Mesendoderm (in vitro differentiated cells): Measurements from ENCODE around the gene TEX51.
A peak's percentile ranks its signal among the peaks of the same experiment; 100 is the strongest.

Experiments
- DNase-seq: peaks from one replicate; pipeline ENCODE4 v3.0.0; 2013
- H2AK5ac ChIP-seq: 2 replicates; pipeline ENCODE4 v1.6.1; 2013; ENCODE audit warnings: low read length, inconsistent platforms
- H2BK120ac ChIP-seq: 2 replicates; pipeline ENCODE4 v1.6.1; 2013; ENCODE audit warnings: low read depth, mild to moderate bottlenecking, low read length, moderate library complexity, mixed read lengths
- H2BK15ac ChIP-seq: replicated peaks from 2 replicates; pipeline ENCODE4 v1.6.1; 2013; ENCODE audit warnings: low read depth, mild to moderate bottlenecking, moderate library complexity
- H2BK5ac ChIP-seq: 2 replicates; pipeline ENCODE4 v1.6.1; 2013; ENCODE audit warnings: low read length, inconsistent platforms
- H3K18ac ChIP-seq: 2 replicates; pipeline ENCODE4 v1.6.1; 2013; ENCODE audit warnings: mild to moderate bottlenecking, low read length, mixed read lengths
- H3K23ac ChIP-seq: one replicate; pipeline ENCODE4 v1.6.1; 2013; ENCODE audit warnings: low read length
- H3K27ac ChIP-seq: 2 replicates; pipeline ENCODE4 v1.5.1; 2013; ENCODE audit warnings: low read depth, mild to moderate bottlenecking, inconsistent platforms, low read length, moderate library complexity
- H3K27me3 ChIP-seq: 2 replicates; pipeline ENCODE4 v1.6.1; 2013; ENCODE audit warnings: low read length, control low read depth, mild to moderate bottlenecking, inconsistent platforms; ENCODE audit not compliant: insufficient read depth, poor library complexity
- H3K36me3 ChIP-seq: 2 replicates; pipeline ENCODE4 v1.6.1; 2013; ENCODE audit warnings: low read length, inconsistent platforms; ENCODE audit not compliant: control insufficient read depth, insufficient read depth
- H3K4ac ChIP-seq: one replicate; pipeline ENCODE4 v1.6.1; 2013; ENCODE audit warnings: low read depth, mild to moderate bottlenecking, low read length, moderate library complexity
- H3K4me1 ChIP-seq: 2 replicates; pipeline ENCODE4 v1.6.1; 2013; ENCODE audit warnings: low read depth, low read length, inconsistent platforms; ENCODE audit not compliant: control insufficient read depth
- H3K4me2 ChIP-seq: 2 replicates; pipeline ENCODE4 v1.6.1; 2013; ENCODE audit warnings: low read length
- H3K4me3 ChIP-seq: 2 replicates; pipeline ENCODE4 v1.5.1; 2013; ENCODE audit warnings: mild to moderate bottlenecking, low read length
- H3K56ac ChIP-seq: one replicate; pipeline ENCODE4 v1.6.1; 2013; ENCODE audit warnings: low read length
- H3K79me1 ChIP-seq: 2 replicates; pipeline ENCODE4 v1.6.1; 2013; ENCODE audit warnings: low read length, inconsistent platforms
- H3K79me2 ChIP-seq: 2 replicates; pipeline ENCODE4 v1.6.1; 2013; ENCODE audit warnings: mild to moderate bottlenecking, low read length; ENCODE audit not compliant: control insufficient read depth, insufficient read depth
- H3K9ac ChIP-seq: 2 replicates; pipeline ENCODE4 v1.6.1; 2013; ENCODE audit warnings: low read length, inconsistent platforms
- H4K5ac ChIP-seq: one replicate; pipeline ENCODE4 v1.6.1; 2013; ENCODE audit warnings: low read length
- H4K8ac ChIP-seq: one replicate; pipeline ENCODE4 v1.6.1; 2013; ENCODE audit warnings: low read depth, mild to moderate bottlenecking, control low read depth, low read length, moderate library complexity
- WGBS: extraction: QIAGEN DNeasy Blood & Tissue Kit; methylation state at CpG from one replicate; pipeline ENCODE4 v1.1.7; 2013; ENCODE audit warnings: low lambda C conversion rate, missing lambda C conversion rate; ENCODE audit not compliant: insufficient coverage; ENCODE audit errors: extremely low coverage; 5-methylcytosine and 5-hydroxymethylcytosine counted together

The TEX51 gene

DNA sequence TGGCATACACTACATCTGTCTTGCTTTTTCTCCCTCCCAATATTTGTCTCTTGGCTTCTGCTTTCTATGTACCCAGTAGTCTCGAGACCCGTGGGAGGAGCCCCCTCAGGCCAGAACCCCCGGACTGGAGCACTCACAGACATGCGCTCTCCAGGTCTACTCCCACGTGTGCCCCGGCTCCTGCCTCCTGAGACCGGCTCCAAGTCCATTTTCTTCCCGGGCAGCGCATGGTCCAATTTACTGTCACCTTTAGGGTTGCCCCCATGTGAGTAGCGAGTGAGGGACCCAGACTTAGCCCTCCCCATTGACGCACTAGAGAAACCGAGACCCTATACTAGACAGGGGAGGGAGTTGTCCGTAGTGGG, 11.8 kb upstream of the TEX51 start:
- Histone ChIP-seq H3K4me3 (no peak overlapping the region), H3K4ac (no peak overlapping the region), H4K5ac (no peak overlapping the region), H3K9ac (no peak overlapping the region), H3K4me1 (no peaks in the 10 kb centered on the region), H2AK5ac (peak overlapping the region; percentile 69), H3K36me3 (no peaks in the 10 kb centered on the region), H3K18ac (no peak overlapping the region), H3K79me1 (no peaks in the 10 kb centered on the region), H3K79me2 (no peaks in the 10 kb centered on the region), H2BK15ac (no peak overlapping the region), H4K8ac (no peak overlapping the region), H2BK5ac (no peak overlapping the region), H3K56ac (peak overlapping the region; percentile 79), H3K27me3 (no peaks in the 10 kb centered on the region), H3K23ac (no peak overlapping the region), H3K4me2 (no peak overlapping the region), H3K27ac (no peak overlapping the region), H2BK120ac (no peak overlapping the region)
- WGBS, result no CpG with 5 or more reads among the region's 13 CpGs
- no peak for DNase-seq

DNA sequence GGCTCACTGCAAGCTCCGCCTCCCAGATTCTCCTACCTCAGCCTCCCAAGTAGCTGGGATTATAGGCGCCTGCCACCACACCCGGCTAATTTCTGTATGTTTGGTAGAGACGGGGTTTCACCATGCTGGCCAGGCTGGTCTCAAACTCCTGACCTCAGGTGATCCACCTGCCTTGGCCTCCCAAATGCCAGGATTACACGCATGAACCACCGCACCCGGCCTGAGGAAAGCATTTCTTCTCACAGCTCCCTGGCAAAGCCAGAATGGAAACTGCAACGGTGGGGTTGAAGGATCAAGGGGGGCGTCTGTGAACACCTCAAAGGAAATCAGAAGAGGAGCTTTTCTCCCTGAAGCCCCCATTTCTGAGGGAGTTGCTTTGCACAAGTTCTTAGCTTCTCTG, 11.2 kb upstream of the TEX51 start:
- no peak overlapping the region for H2BK15ac ChIP-seq
- H3K9ac ChIP-seq, result no peak overlapping the region
- H3K27me3 ChIP-seq, result no peaks in the 10 kb centered on the region
- no peak overlapping the region for H3K4me3 ChIP-seq
- no peak overlapping the region for H4K8ac ChIP-seq
- no peak overlapping the region for H3K18ac ChIP-seq
- H3K79me2 ChIP-seq, result no peaks in the 10 kb centered on the region
- no peak overlapping the region for H3K27ac ChIP-seq
- no CpG with 5 or more reads among the region's 9 CpGs for WGBS
- H3K23ac ChIP-seq, result no peak overlapping the region
- H3K4me1 ChIP-seq, result no peaks in the 10 kb centered on the region
- no peak overlapping the region for H2BK120ac ChIP-seq
- no peaks in the 10 kb centered on the region for H3K36me3 ChIP-seq
- H2AK5ac ChIP-seq, result no peak overlapping the region
- H3K56ac ChIP-seq, result no peak overlapping the region
- no peak overlapping the region for H4K5ac ChIP-seq
- no peaks in the 10 kb centered on the region for H3K79me1 ChIP-seq
- no peak overlapping the region for H3K4ac ChIP-seq
- no peak overlapping the region for H2BK5ac ChIP-seq
- no peak for DNase-seq
- H3K4me2 ChIP-seq, result no peak overlapping the region

DNA sequence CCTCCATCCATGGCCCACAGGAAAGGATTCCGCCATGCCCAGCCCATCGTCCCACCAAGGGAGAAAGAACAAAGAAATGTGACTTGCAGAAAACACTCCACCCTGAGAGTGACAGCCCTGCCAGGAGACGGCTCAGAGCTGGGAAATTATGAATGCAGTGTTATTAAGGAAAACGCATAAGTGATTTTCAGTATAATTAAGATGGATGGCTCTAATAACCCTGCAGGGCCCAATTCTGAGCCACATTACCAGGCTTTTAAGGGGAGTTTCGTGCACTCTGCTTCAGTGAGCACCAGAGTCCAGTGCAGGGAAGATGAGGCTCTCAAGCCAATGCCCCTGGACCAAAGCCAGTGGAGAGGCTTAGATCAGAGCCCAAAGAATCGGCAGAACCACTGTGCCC, 10.6 kb upstream of the TEX51 start:
- no peak overlapping the region for H4K8ac ChIP-seq
- H2AK5ac ChIP-seq, result no peak overlapping the region
- H2BK120ac ChIP-seq, result no peak overlapping the region
- H3K27me3 ChIP-seq, result no peaks in the 10 kb centered on the region
- no peak overlapping the region for H3K4me3 ChIP-seq
- H3K4me2 ChIP-seq, result no peak overlapping the region
- H3K79me1 ChIP-seq, result no peaks in the 10 kb centered on the region
- no CpG with 5 or more reads among the region's 6 CpGs for WGBS
- H3K27ac ChIP-seq, result no peak overlapping the region
- no peaks in the 10 kb centered on the region for H3K79me2 ChIP-seq
- no peak overlapping the region for H3K56ac ChIP-seq
- H3K4ac ChIP-seq, result no peak overlapping the region
- no peaks in the 10 kb centered on the region for H3K4me1 ChIP-seq
- H2BK15ac ChIP-seq, result no peak overlapping the region
- no peak overlapping the region for H4K5ac ChIP-seq
- no peak overlapping the region for H2BK5ac ChIP-seq
- H3K23ac ChIP-seq, result no peak overlapping the region
- H3K36me3 ChIP-seq, result no peaks in the 10 kb centered on the region
- no peak overlapping the region for H3K9ac ChIP-seq
- DNase-seq, result no peak
- no peak overlapping the region for H3K18ac ChIP-seq

DNA sequence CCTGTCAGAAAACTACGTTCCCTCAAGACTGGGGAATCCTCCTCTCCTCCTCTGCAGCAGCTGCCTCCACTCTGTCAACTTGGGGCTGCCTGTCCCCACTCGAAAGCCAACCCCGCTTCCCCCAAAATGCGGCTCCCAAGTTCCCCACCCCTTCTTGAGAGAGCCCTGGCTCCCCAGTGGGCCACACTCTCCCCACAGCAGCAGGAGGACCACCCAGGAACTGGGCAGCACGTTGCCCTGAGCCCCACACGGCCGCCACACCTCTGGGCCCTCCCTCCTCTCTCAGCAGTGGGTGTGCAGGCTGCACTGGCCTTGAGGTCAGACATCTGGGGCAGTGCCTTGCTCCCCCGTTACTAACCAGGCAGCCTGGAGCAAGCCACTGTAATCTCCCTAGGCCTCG, 9.6 kb upstream of the TEX51 start:
- no CpG with 5 or more reads among the region's 9 CpGs for WGBS

DNA sequence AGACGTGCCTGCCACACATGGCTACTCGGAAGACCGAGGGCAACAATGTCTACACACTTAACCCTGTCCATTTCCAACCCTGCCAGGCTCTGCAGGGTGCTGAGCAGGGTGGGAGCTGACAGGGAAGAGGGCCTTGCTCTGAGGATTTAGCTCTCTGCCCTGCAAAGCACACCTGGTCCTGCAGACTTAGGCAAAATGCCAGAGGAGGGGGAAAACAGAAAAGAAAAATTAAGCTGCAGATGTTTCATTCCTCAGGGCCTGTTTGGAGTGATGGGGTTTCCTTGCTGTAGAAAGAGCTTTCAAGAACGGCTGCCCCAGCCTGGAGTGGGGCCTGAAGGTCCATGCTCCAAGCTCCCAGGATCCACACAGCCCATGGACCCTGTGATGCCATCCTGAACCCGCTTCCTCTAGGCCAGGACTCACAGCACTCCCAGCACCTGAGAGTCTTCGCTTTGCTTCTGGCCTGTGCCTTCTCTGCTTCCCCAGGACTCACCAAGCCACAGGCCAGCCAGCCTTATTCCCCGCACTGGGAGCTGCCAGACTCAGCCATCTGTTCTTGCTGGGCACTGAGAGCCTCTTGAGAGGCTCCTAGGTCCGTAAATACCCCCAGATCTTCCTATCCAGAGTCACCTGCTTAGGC, 9.1 kb upstream of the TEX51 start:
- no peak overlapping the region for H3K56ac ChIP-seq
- H3K4me3 ChIP-seq, result no peak overlapping the region
- H2BK120ac ChIP-seq, result no peak overlapping the region
- H3K9ac ChIP-seq, result no peak overlapping the region
- H3K27me3 ChIP-seq, result no peaks in the 10 kb centered on the region
- no peaks in the 10 kb centered on the region for H3K4me1 ChIP-seq
- H3K27ac ChIP-seq, result no peak overlapping the region
- H3K4me2 ChIP-seq, result no peak overlapping the region
- no peak overlapping the region for H3K18ac ChIP-seq
- no CpG with 5 or more reads among the region's 8 CpGs for WGBS
- no peak overlapping the region for H4K5ac ChIP-seq
- no peak overlapping the region for H2BK15ac ChIP-seq
- no peaks in the 10 kb centered on the region for H3K79me1 ChIP-seq
- no peak overlapping the region for H2BK5ac ChIP-seq
- H2AK5ac ChIP-seq, result no peak overlapping the region
- H3K23ac ChIP-seq, result no peak overlapping the region
- H3K36me3 ChIP-seq, result no peaks in the 10 kb centered on the region
- no peak overlapping the region for H4K8ac ChIP-seq
- H3K4ac ChIP-seq, result no peak overlapping the region
- no peaks in the 10 kb centered on the region for H3K79me2 ChIP-seq
- DNase-seq, result no peak

More for the DNA sequence above, 9.6 kb upstream of the TEX51 start:
- no peak overlapping the region for H4K8ac ChIP-seq
- no peak overlapping the region for H4K5ac ChIP-seq
- H3K4me1 ChIP-seq, result no peaks in the 10 kb centered on the region
- no peak overlapping the region for H3K4ac ChIP-seq
- H3K4me3 ChIP-seq, result no peak overlapping the region
- no peaks in the 10 kb centered on the region for H3K79me2 ChIP-seq
- no peak overlapping the region for H3K9ac ChIP-seq
- no peaks in the 10 kb centered on the region for H3K27me3 ChIP-seq
- H3K79me1 ChIP-seq, result no peaks in the 10 kb centered on the region
- no peak overlapping the region for H3K23ac ChIP-seq
- no peak overlapping the region for H3K18ac ChIP-seq
- H3K56ac ChIP-seq, result peak overlapping the region; percentile 7
- no peak overlapping the region for H2BK5ac ChIP-seq
- DNase-seq, result no peak
- no peak overlapping the region for H2BK120ac ChIP-seq
- no peaks in the 10 kb centered on the region for H3K36me3 ChIP-seq
- H2BK15ac ChIP-seq, result no peak overlapping the region
- no peak overlapping the region for H2AK5ac ChIP-seq
- H3K27ac ChIP-seq, result no peak overlapping the region
- H3K4me2 ChIP-seq, result no peak overlapping the region

DNA sequence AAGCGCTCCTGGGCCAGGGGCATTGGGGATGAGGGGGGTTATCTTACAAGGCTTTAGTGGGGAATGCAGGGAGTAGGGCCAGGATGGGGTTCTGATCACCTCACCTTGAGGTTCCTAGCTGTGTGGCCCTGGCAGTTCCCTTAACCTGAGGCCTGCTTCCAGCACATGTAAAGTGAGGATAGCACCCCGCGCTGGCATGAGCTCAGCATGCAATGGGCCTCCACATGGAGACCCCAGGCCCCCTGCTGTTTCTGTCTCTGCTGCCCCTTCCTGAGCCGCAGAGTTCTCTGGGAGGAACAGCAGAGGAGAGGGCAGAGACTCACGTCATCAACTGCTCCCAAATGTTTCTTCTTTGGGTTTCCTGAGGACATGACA, 8.6 kb upstream of the TEX51 start:
- no peak overlapping the region for H3K4me2 ChIP-seq
- no peak overlapping the region for H2AK5ac ChIP-seq
- no peak overlapping the region for H4K8ac ChIP-seq
- H3K4ac ChIP-seq, result no peak overlapping the region
- H3K79me1 ChIP-seq, result no peaks in the 10 kb centered on the region
- no peak overlapping the region for H3K18ac ChIP-seq
- H3K79me2 ChIP-seq, result no peaks in the 10 kb centered on the region
- H3K4me3 ChIP-seq, result no peak overlapping the region
- no peaks in the 10 kb centered on the region for H3K36me3 ChIP-seq
- no peak overlapping the region for H3K56ac ChIP-seq
- no peaks in the 10 kb centered on the region for H3K27me3 ChIP-seq
- H2BK120ac ChIP-seq, result no peak overlapping the region
- H2BK5ac ChIP-seq, result no peak overlapping the region
- no peak overlapping the region for H3K9ac ChIP-seq
- no CpG with 5 or more reads among the region's 5 CpGs for WGBS
- H3K4me1 ChIP-seq, result no peaks in the 10 kb centered on the region
- no peak for DNase-seq
- no peak overlapping the region for H2BK15ac ChIP-seq
- no peak overlapping the region for H3K27ac ChIP-seq
- H3K23ac ChIP-seq, result no peak overlapping the region
- no peak overlapping the region for H4K5ac ChIP-seq
